Activated naive CD4-positive, alpha-beta T cell treated with anti-CD3 and anti-CD28 coated beads, Interleukin-2, amount 50 U/mL, for 16 hours (primary cell): ENCODE measurements around the gene INPP5B.

Experiments
- DNase-seq: peaks from one replicate; pipeline ENCODE4 v3.0.0-alpha.2; 2020

INPP5B gene

DNA sequence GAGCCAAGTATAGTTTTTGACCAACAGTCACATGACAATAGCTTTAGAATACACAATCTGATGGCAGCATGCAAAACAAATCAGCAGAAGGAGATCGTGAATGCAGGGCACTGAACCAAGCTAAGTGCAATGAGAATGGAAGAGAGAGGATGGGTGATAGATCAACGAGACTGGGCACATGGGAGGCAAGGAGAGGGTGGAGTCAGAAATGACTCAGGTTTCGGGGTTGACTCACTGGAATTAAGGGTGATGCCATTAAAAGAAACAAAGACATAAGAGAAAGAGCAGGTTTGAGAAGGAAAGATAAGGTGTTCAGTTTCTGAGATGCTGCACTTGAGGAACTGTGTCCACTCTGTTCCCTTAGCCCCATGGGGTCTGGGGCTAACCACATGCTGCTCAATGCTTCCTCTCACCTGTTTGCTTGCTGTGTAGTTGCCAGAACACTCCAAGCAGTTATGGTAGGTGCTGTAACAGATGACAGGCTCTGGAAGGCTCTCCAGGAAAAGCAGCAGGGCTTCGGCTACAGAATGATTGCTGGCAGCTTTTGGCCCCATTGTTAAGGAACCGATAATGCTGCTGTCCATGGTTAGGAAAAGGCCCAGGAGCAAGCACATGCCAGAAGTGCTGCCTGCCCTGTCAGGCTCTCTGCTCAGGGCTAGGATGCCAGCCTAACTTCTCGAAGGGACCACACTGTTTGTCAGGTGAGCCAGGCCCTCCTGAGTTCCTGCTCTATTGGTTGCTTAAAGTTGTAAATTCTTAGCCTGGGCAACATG, 81.3 kb downstream of the INPP5B start:
- DNase-seq, result peak; percentile 43

DNA sequence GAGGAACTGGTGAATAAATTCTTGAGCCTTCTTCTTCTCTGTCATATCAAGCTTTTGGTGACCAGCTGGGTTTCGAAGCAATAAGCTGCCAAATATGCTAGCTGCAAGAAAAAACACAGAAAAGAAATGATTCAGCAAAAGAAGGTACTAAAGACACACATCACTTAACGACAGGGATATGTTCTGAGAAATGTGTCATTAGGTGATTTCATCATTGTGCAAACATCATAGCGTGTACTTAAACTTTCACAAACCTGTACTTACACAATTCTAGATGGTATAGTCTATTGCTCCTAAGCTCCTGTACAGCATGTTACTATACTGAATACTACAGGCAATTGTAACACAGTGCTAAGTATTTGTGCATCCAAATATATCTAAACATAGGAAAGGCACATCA, 84.5 kb downstream of the INPP5B start:
- no peak for DNase-seq

GRCh38 chr1:37861151-37861550, 85.7 kb downstream of the INPP5B start:
- no peak for DNase-seq

DNA sequence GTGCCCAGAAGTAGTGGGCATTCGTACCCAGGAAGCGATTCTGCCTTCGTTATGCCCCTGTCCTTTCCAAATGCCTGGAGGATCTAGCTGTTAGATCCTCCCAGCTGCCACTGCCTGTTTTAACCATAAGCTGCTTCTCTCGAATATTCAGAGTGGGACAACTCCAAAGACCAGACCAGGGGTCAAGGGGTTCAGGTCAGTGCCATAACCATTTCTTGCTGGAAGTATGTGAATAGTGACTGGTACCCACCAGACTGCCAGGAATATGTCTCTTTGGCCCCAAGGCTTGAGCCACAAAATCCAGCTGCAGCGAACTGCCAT, 86.5 kb downstream of the INPP5B start:
- DNase-seq, result no peak

DNA sequence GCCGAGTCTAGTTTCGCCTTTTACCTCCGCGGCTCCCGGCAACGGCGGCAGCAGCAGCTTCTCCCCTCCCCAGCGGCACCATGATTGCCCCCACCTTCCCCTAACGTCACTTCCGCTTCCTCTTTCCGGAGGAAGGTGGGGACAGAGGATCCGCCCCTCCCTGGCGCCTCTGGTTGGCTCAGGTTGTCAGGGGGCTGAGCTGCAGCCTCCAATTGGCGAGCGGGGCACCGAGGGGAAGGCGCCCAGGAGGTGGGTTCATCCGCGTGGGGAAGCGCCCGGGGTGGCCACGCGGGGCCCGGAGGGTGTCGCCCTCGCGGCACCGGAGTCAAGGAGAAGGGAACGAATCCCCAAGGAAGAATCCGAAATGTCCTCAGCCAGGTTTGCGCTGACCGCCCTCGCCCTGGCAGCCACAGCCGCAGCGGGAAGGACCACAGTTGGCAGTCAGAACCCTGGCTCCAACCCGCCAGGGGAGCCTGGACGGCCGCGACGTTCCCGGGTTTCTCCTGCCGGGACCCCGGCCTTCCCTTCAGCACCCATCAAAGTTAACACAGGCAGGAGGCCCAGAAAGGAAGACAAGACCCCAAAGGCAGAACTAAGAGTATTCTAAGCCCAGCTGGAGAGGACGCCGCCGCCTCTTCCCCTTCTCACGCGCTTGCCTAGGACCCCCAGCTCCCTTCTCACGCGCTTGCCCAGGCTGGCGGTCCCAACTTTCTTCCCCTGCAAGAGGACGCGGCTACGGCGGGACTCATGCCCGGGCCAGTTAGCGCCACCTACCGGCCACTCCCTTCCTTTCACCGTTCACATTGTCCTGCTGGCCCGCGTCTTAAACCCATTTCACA, 87.1 kb downstream of the INPP5B start, which contains the start of gene MTF1:
MTF1 (minus strand) TSS at position 86 of the 839 bp plus-strand sequence. CDS start 1,934 bp downstream, outside the sequence.
- peak; percentile 97 for DNase-seq

DNA sequence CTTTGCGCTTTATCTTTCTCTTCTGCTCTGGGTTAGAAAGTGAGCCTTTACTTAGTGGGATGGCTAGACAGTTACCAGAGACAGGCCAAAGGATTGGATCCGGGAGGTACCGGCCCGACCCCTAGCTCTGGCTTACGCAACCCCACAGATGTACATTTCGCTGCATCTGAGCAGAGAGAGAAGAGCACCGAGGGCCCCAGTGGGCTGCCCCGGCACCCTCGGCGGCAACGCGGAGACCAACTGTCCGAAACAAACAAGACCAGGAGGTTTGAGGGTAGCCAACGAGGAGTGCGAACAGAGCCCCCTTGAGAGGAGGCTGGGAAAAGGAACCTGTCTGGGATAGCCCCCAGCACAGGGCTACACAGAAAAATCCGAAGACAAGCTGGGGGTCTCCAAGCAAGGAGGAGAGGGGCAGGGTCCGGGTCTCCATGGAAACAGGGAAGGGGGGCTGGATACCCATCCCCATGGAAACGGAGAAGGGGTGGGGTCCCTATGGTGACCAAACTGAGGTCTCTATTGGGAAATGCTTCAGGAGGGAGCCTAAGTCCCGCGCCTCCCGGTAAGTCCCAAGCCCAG, 87.8 kb downstream of the INPP5B start:
- no peak for DNase-seq

GRCh38 chr1:37854406-37854805, 92.4 kb downstream of the INPP5B start:
- DNase-seq, result no peak

DNA sequence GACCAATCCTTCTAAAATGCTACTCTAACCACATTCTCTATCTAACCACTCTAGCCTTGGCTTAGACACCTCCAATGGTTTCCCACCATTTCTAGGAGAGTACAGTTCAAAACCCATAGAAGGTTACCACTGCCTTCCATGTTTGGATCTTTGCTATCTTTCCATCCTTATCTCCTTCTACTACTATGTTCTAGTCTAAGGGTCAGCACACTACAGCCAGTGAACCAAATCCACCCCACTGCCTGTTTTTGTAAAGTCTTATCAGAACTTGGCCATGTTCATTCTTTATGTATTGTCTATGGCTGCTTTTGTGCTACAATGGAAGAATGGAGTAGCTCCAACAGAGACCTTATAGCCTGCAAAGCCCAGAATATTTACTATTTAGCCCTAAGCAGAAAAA, 93.7 kb downstream of the INPP5B start:
- DNase-seq, result no peak

DNA sequence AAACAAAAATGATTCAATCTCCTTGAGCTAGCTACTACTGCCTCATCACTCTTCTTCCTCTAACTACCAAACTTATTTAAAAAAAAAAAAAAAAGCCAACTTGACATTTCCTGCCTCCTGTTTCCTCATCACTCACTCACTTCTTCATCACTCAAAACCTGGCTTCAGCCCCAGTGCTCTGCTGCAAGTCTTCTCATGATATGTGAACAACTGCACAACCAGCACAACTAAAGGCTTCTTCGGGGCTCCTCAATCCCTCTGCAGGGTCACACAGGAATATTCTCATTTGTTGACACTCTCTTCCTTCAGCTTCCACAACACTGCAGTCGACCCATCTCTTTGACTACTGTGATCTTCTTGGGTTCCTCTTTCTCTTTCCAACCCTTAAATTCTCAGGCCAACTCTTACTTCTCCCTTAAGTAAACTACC, 95.1 kb downstream of the INPP5B start:
- DNase-seq, result no peak

GRCh38 chr1:37851262-37851661, 95.6 kb downstream of the INPP5B start:
- no peak for DNase-seq

- DNase-seq, result no peak
Measured at GRCh38 chr1:37850352-37850955, 96.4 kb downstream of the INPP5B start.

- no peak for DNase-seq
Measured at GRCh38 chr1:37849480-37849879, 97.4 kb downstream of the INPP5B start.

- DNase-seq, result no peak
Measured at GRCh38 chr1:37846647-37847339, 100.1 kb downstream of the INPP5B start.

DNA sequence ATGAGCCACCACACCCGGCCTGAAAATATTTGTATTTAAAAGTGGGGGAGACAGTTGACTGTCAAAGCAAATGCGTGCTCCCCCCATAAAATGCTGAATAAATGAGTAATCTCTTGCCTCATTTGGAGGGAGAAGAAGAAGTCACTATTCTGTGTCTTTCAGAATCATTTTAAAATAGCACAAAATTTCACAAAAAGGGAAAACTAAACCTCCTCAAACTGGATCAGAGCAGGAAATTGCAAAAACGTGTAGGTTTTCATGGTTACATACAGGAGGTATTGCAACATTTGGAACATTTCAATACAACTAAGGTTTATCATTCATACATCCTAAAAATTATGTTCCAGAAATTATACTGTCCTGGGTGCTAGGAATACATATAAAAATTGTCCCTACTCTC, 101.1 kb downstream of the INPP5B start:
- no peak for DNase-seq

- DNase-seq, result no peak
Measured at GRCh38 chr1:37845049-37845646, 101.7 kb downstream of the INPP5B start.

DNA sequence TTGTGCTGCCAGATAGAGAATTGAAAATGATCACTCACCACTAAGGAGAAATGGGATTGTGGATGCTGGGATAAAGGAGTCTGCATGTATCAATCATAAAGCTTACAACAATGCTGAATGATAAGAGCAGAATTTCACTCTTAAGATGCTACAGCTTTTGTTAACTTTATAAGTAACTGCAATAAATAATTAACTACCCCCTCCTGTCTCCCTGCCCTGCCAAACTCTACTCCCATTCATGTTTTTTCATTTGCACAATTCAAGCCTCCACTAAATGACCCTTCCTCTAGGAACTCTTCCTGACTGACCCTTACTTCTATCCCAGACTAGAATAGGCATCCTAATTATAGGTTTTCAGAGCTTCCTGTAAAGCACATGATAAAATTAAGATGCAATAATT, 102.3 kb downstream of the INPP5B start:
- no peak for DNase-seq

DNA sequence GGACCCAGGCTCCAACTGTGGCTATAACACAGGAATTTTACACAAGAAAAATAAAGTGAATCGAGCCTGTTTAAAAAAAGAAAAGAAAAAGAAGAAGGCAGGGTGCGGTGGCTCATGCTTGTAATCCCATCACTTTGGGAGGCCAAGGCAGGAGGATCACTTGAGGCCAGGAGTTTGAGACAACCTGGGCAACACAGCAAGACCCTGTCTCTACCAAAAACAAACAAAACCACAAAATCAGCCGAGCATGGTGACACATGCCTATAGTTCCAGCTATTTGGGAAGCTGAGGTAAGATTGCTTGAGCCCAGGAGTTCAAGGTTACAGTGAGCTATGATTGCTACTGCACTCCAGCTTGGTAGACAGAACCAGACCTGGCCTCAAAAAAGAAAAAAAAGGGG, 105.2 kb downstream of the INPP5B start:
- no peak for DNase-seq

GRCh38 chr1:37840711-37841110, 106.1 kb downstream of the INPP5B start:
- DNase-seq, result no peak

- no peak for DNase-seq
Measured at GRCh38 chr1:37839676-37840075, 107.2 kb downstream of the INPP5B start.

- no peak for DNase-seq
Measured at GRCh38 chr1:37836788-37837187, 110.1 kb downstream of the INPP5B start.

- no peak for DNase-seq
Measured at GRCh38 chr1:37831809-37832208, 115.0 kb downstream of the INPP5B start.

DNA sequence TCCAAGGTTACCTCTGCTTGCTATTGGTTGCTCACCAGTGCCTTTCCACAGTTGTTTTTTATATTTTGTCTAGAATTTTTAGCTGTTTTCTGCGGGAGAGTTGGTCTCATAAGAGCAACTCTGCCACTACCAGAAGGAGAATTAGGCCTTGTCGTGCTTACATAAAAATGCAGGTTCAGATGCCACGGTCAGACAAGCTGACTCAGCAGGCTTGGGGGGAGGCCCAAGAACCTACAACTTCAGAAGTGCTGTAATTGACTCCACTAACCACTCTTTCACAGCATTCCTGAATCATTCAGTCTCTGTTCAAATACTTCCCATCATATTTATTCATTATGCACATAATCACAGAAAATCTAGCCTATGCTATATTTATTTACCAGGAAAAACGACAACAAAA, 115.7 kb downstream of the INPP5B start:
- no peak for DNase-seq
